Coronary artery (tissue), 2 donors: Measurements from ENCODE around the gene COL27A1.
"Not testable (repeated sequence)": the region's sequence is repeated elsewhere in the genome, so short reads cannot be mapped to it uniquely, and the experiment has no call there.

Source experiments
- DNase-seq: peaks from one replicate; pipeline ENCODE4 v3.0.0-alpha.2; 2017; ENCODE audit warnings: low spot score
- H3K27ac ChIP-seq, 2 donors: fragments of 200-600 bp; sonication (generic); one replicate each; pipeline ENCODE4 v1.5.1; 2016 to 2019
- H3K4me3 ChIP-seq: fragments of 200-600 bp; sonication (generic); 2 replicates; pipeline ENCODE4 v1.5.1; 2016; ENCODE audit warnings: mild to moderate bottlenecking, moderate library complexity
- TF ChIP-seq, protein P1 (sequence below): fragments of 200-600 bp; sonication (generic); IDR thresholded peaks from one replicate; pipeline ENCODE4 v1.5.1; 2019; ENCODE audit warnings: antibody characterized with exemption

Gene COL27A1

DNA sequence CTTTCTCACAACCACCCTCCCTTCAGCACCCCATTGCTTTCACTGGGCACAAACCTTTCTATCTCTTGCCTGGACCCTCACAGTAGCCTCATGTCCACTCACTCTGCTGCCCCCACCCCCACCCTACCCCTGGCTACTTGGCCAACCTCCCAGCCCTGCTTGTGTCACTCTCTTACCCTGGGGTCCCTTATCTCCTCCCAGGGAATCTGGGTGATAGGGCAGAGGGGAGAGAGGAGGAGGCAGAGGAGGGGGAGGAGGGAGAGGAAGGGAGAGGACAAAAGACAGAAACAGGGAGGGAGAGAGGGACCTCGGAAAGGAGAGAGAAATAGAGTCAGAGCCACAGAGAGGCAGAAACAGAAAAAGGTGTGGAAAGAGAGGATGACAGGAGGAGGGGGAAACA lies 31.2 kb upstream of the COL27A1 start:
- TF ChIP-seq, protein P1, sequence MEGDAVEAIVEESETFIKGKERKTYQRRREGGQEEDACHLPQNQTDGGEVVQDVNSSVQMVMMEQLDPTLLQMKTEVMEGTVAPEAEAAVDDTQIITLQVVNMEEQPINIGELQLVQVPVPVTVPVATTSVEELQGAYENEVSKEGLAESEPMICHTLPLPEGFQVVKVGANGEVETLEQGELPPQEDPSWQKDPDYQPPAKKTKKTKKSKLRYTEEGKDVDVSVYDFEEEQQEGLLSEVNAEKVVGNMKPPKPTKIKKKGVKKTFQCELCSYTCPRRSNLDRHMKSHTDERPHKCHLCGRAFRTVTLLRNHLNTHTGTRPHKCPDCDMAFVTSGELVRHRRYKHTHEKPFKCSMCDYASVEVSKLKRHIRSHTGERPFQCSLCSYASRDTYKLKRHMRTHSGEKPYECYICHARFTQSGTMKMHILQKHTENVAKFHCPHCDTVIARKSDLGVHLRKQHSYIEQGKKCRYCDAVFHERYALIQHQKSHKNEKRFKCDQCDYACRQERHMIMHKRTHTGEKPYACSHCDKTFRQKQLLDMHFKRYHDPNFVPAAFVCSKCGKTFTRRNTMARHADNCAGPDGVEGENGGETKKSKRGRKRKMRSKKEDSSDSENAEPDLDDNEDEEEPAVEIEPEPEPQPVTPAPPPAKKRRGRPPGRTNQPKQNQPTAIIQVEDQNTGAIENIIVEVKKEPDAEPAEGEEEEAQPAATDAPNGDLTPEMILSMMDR, result no peak
- DNase-seq, result no peak
- no peak overlapping the region for H3K27ac ChIP-seq
- no peak overlapping the region for H3K4me3 ChIP-seq

DNA sequence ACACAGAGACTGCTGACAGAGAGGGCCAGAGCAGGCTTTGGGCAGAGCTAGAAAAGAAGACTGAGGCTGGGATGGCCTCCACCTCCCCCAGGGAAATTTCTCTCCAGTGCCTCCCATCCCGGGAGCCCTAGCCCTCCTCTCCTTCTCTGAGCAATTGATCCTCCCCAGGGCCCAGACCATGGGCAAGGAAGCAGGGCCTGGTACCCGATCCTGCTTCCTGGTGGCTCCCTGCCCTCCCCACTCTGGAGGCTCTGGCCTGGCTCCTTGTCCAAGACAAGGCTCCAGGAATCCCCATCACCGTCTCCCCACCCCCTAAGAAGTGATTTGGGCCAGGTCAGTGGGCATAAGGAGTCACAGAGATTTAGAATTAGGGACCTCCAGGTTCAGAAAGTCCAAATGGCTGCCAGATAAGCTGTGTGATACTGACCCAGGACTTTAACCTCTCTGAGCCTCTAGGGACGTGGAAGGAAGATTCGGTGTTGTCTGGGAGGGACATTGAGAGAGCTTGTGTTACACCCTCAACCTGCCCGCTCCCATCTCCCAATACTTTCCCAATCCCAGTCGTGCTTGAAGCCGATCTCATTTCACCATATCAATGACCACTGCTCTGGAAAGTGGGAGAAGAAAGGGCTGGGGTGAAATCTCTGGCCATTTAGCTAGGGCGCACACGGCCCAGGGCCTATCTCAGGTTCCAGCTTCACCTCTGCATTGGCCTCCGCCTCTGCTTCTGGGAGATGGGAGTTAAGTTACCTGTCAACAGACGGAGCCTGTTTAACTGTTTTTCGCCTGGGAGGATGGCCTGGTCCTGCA lies 30.5 kb upstream of the COL27A1 start:
- no peak for DNase-seq
- no peak overlapping the region for H3K27ac ChIP-seq
- TF ChIP-seq, protein P1, result no peak
- H3K4me3 ChIP-seq, result no peak overlapping the region

DNA sequence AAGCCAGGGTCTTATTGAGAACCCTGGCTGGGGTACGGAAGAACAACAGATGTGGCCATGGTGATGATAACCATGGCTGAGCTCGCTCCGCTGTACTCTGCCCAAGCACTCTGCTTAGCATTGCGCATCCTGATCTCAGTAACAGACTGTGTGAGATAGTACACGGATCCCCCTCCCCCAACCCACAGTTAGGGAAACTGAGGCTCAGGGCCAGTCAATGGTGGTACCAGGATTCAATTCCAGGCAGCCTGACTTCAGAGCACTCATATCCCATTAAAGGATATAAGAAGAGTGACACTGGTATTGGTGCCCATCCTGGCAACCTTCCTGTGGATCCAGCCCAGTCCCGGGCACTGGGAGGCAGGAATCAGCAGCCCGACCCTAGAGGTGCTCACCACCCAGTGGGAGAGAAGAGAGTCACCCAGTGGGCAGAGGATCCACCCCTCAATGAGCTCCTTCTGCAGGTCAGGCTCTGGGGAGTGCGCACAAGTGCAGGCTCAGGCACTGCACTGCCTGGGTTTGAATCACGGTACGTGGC lies 29.8 kb upstream of the COL27A1 start:
- no peak for DNase-seq
- Histone ChIP-seq H3K27ac (no peak overlapping the region), H3K4me3 (no peak overlapping the region)
- TF ChIP-seq, protein P1, result no peak

DNA sequence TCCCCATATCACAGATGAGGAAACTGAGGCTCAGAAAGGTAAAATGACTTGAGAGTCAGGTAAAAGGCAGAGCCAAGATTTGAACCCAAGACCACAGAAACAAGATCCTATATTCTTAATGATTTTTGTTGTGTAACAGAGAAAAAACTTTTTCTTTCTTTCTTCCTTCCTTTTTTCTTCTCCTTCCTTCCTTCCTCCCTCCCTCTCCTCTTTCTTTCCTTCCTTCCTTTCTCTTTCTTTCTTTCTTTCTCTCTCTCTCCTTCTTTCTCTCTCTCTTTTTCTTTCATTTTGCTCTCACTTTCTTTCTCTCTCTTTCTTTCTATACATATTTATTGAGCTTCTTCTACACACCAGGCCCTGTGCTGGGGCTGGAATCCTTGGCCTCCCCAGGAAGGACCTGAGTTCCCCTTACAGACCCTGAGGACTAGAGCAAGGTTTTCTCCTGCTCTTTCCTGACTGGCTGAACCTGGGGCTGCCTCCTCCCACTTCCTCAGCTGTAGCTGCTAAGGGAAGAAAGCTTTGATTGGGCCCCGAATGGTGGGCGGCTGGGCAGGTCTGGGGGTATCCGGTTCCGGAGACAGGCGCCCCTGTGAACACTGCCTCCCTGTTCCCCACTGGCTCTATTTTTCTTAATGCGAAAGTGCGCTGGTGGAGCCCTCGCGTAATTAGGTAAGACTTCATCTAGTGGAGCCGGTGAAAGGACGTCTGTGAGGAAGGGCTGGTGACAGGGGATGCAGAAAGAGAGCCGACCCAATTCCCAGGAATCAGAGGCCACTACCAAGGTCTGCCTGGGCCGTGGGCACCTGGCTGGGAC lies 28.9 kb upstream of the COL27A1 start:
- no peak overlapping the region for H3K4me3 ChIP-seq
- no peak for DNase-seq
- TF ChIP-seq, protein P1, result no peak

DNA sequence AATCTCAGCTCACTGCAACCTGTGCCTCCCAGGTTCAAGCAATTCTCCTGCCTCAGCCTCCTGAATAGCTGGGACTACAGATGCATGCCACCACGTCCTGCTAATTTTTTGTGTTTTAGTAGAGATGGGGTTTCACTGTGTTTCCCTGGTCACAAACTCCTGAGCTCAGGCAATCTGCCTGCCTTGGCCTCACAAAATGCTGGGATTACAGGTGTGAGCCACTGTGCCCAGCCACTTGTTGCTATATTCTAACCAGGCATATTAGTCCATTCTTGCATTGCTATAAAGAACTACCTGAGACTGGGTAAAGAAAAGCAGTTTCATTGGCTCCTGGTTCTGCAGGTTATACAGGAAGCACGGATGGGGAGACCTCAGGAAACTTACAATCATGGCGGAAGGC lies 26.6 kb upstream of the COL27A1 start:
- H3K27ac ChIP-seq, H3K4me3 ChIP-seq, DNase-seq: not testable (repeated sequence)

More for the DNA sequence above, 28.9 kb upstream of the COL27A1 start:
- no peak overlapping the region for H3K27ac ChIP-seq

DNA sequence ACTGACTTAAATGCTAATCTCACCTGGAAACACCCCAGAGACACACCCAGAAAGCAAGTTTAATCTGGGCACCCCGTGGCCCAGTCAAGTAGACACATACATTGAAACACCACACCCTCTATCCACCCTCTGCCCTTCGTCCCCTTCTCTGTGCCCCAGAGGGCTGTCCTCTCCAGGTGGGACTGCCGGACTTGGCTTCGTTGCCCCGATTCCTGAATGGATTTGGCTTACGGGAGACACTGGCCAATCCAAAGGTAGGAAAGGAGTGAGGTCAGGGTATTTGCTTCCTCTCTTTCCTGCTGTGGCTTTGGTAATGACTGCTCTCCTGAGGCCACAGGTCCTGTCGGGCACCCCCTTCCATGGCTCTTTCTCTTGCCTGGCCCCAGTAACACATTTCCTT lies 25.2 kb upstream of the COL27A1 start:
- no peak overlapping the region for H3K27ac ChIP-seq
- TF ChIP-seq, protein P1, result no peak
- no peak overlapping the region for H3K4me3 ChIP-seq
- DNase-seq, result no peak

DNA sequence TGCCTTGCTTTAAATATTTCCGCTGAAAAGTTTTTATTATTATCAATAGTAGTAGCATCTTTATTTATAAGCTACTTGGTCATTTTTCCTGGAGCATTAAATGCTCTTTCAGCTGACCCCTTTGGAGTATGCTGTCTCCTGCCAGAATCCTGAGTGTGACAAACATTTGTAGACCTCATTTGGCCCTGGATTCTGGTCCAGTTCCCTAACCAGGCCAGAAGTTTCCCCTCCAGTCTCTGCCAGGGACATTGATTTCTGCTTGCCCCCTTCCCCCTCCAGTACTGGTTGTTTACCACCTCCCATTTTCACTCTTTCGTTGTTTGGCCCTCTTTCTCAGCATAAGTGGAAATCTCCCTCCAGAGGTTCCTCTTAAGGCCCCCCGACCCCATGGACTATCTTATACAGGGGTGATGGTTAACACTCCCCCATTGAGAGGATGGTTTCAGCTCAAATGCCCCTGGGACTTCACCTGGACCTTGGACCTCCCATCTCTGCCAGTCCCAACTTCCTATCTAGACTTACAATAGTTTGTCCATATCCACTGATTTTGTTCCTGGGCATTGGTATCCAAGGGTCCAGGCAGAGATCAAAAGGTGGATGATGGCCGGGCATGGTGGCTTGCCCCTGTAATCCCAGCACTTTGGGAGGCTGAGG lies 24.6 kb upstream of the COL27A1 start:
- TF ChIP-seq, protein P1, result no peak
- no peak for DNase-seq
- no peak overlapping the region for H3K4me3 ChIP-seq
- no peak overlapping the region for H3K27ac ChIP-seq
